ENCODE results near the gene C19orf47.

Gene C19orf47

GRCh38 chr19:40313229-40313983 is 34.8 kb downstream of the C19orf47 start:
- Mint-ChIP-seq H3K36me3 (ENCODE audit: low read depth) (peaks cover 2% of the 10 kb centered on the region), H3K4me3 (no peak overlapping the region), H3K9me3 (no peaks in the 10 kb centered on the region), H3K27ac (no peak overlapping the region), H3K4me1 (no peaks in the 10 kb centered on the region), H3K27me3 (ENCODE audit: low read depth, poor library complexity) (no peaks in the 10 kb centered on the region)
- no peak for TF ChIP-seq CTCF (IDR thresholded peaks at IDR 0.05)
- no peak for DNase-seq

GRCh38 chr19:40312533-40312932 is 35.7 kb downstream of the C19orf47 start:
- H3K4me3 Mint-ChIP-seq, result no peak overlapping the region
- no peaks in the 10 kb centered on the region for H3K36me3 Mint-ChIP-seq (ENCODE audit: low read depth)
- TF ChIP-seq CTCF (IDR thresholded peaks at IDR 0.05), result no peak
- no peak overlapping the region for H3K27ac Mint-ChIP-seq
- no peak for DNase-seq
- H3K9me3 Mint-ChIP-seq, result no peaks in the 10 kb centered on the region
- H3K27me3 Mint-ChIP-seq (ENCODE audit: low read depth, poor library complexity), result peaks cover 3% of the 10 kb centered on the region
- no peaks in the 10 kb centered on the region for H3K4me1 Mint-ChIP-seq

GRCh38 chr19:40309666-40310065 is 38.5 kb downstream of the C19orf47 start:
- no peak for DNase-seq
- no peaks in the 10 kb centered on the region for H3K9me3 Mint-ChIP-seq
- peaks cover 6% of the 10 kb centered on the region for H3K4me1 Mint-ChIP-seq
- H3K4me3 Mint-ChIP-seq, result no peak overlapping the region
- H3K27ac Mint-ChIP-seq, result no peak overlapping the region
- H3K27me3 Mint-ChIP-seq (ENCODE audit: low read depth, poor library complexity), result peaks cover 3% of the 10 kb centered on the region
- no peak for TF ChIP-seq CTCF (IDR thresholded peaks at IDR 0.05)
- H3K36me3 Mint-ChIP-seq (ENCODE audit: low read depth), result no peaks in the 10 kb centered on the region

GRCh38 chr19:40305403-40305802 is 42.8 kb downstream of the C19orf47 start:
- peak; percentile 80 for TF ChIP-seq CTCF (IDR thresholded peaks at IDR 0.05)
- H3K27me3 Mint-ChIP-seq (ENCODE audit: low read depth, poor library complexity), result peaks cover 5% of the 10 kb centered on the region
- no peaks in the 10 kb centered on the region for H3K36me3 Mint-ChIP-seq (ENCODE audit: low read depth)
- DNase-seq, result peak; percentile 83
- H3K9me3 Mint-ChIP-seq, result no peaks in the 10 kb centered on the region
- no peak overlapping the region for H3K27ac Mint-ChIP-seq
- H3K4me3 Mint-ChIP-seq, result no peak overlapping the region
- H3K4me1 Mint-ChIP-seq, result peaks cover 6% of the 10 kb centered on the region

GRCh38 chr19:40304306-40304705 is 43.9 kb downstream of the C19orf47 start:
- peaks cover 6% of the 10 kb centered on the region for H3K4me1 Mint-ChIP-seq
- H3K27ac Mint-ChIP-seq, result no peak overlapping the region
- H3K9me3 Mint-ChIP-seq, result no peaks in the 10 kb centered on the region
- TF ChIP-seq CTCF (IDR thresholded peaks at IDR 0.05), result no peak
- no peak for DNase-seq
- H3K36me3 Mint-ChIP-seq (ENCODE audit: low read depth), result no peaks in the 10 kb centered on the region
- H3K27me3 Mint-ChIP-seq (ENCODE audit: low read depth, poor library complexity), result peaks cover 5% of the 10 kb centered on the region
- no peak overlapping the region for H3K4me3 Mint-ChIP-seq

GRCh38 chr19:40303765-40304164 is 44.4 kb downstream of the C19orf47 start:
- peaks cover 6% of the 10 kb centered on the region for H3K4me1 Mint-ChIP-seq
- no peaks in the 10 kb centered on the region for H3K9me3 Mint-ChIP-seq
- H3K27ac Mint-ChIP-seq, result peak overlapping the region; percentile 85
- TF ChIP-seq CTCF (IDR thresholded peaks at IDR 0.05), result no peak
- H3K36me3 Mint-ChIP-seq (ENCODE audit: low read depth), result no peaks in the 10 kb centered on the region
- peaks cover 5% of the 10 kb centered on the region for H3K27me3 Mint-ChIP-seq (ENCODE audit: low read depth, poor library complexity)
- H3K4me3 Mint-ChIP-seq, result no peak overlapping the region
- DNase-seq, result no peak
